Esophagus (tissue), 2 donors: ENCODE measurements around the gene RSPH1. TPM values are rescaled to one million over a fixed set of nuclear protein-coding genes. Genes with fewer than 3 reads are reported as not detected.

Experiments
- H3K27ac ChIP-seq, 2 donors: one replicate each; pipeline ENCODE4 v1.5.1; 2013; ENCODE audit warnings: low read depth in 2 of 2, mild to moderate bottlenecking in 2 of 2, inconsistent platforms in 1 of 2, low read length in 1 of 2, moderate library complexity in 1 of 2
- H3K27me3 ChIP-seq, 2 donors: one replicate each; pipeline ENCODE4 v1.6.1; 2013; ENCODE audit warnings: low read length in 2 of 2, control low read depth in 1 of 2, mild to moderate bottlenecking in 1 of 2; ENCODE audit not compliant: insufficient read depth in 2 of 2, control insufficient read depth in 1 of 2
- H3K36me3 ChIP-seq, 2 donors: one replicate each; pipeline ENCODE4 v1.6.1; 2013; ENCODE audit warnings: low read length in 1 of 2; ENCODE audit not compliant: control insufficient read depth in 2 of 2, insufficient read depth in 2 of 2
- H3K4me1 ChIP-seq, 2 donors: one replicate each; pipeline ENCODE4 v1.6.1; 2013; ENCODE audit warnings: low read length in 1 of 2; ENCODE audit not compliant: control insufficient read depth in 2 of 2, insufficient read depth in 2 of 2
- H3K4me3 ChIP-seq, 2 donors: one replicate each; pipeline ENCODE4 v1.5.1; 2013; ENCODE audit warnings: low read length in 2 of 2, mild to moderate bottlenecking in 2 of 2, low read depth in 1 of 2, moderate library complexity in 1 of 2
- H3K9me3 ChIP-seq, 2 donors: one replicate each; pipeline ENCODE4 v1.6.1; 2013; ENCODE audit warnings: mild to moderate bottlenecking in 2 of 2, low read depth in 1 of 2, low read length in 1 of 2, moderate library complexity in 1 of 2; ENCODE audit not compliant: control insufficient read depth in 2 of 2, insufficient read depth in 1 of 2
- WGBS, 2 donors: extraction: QIAGEN DNeasy Blood & Tissue Kit; methylation state at CpG; one replicate each; pipeline ENCODE4 v1.1.7; 2013; 5-methylcytosine and 5-hydroxymethylcytosine counted together
- polyA plus RNA-seq, 2 donors: library from polyadenylated mRNA; stranded (reverse); fragments of 200-250 nt; gene quantifications; one replicate each; pipeline ENCODE4 v1.2.3, GENCODE V29; 2013
- donor health status: healthy with polysubstance abuse.
- donor health status: Bipolar disorder and iron deficiency.

The RSPH1 gene
- polyA plus RNA-seq, 2 donors = 0.20 to 0.53 TPM

DNA sequence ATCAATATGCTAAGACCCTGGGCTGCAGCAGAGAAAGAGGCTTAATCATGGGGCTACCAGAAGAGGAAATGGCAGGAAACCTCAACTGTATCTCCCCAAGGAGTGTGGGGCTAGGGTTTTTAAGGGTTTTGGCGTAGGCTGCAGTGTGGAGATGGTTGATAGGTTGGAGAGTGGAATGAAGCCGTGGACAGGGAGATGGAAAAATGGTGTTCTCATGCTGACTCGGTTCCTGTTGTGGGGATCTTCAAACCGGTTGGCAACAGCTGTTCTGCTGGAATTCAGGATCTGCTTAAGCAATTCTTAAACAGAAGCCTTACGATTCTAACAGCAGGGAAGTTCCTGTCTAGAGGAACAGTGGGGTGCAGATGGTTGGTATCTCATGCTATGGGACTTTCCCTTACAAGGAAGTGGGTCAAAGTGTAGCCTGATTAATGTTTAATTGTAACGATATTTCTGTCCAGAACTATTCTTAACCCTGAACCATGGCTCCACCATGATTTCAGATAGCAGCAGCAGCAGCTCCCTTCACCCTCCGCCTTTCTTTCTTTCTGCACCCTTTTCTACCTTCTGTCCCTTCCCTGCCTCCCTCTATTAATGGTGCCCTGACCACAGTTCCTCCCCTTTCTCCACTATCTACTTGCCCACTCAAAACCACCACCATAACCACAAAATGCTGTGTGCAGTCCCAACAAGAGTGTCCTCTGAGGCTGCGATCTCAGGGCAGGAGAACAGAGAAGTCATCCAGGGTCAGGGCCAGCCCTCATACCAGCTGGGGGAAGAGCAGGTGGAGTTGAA lies 30.8 kb downstream of the RSPH1 start:
- Histone ChIP-seq H3K4me3 (no peak overlapping the region), H3K27me3 (no peaks in the 10 kb centered on the region), H3K36me3 (no peaks in the 10 kb centered on the region), H3K9me3 (no peaks in the 10 kb centered on the region), H3K27ac (no peak overlapping the region), H3K4me1 (peaks cover 0 to 5% of the 10 kb centered on the region in 2 donors)
- 42 to 54% methylated on average over 8 of the region's 8 CpGs for WGBS, 2 donors

DNA sequence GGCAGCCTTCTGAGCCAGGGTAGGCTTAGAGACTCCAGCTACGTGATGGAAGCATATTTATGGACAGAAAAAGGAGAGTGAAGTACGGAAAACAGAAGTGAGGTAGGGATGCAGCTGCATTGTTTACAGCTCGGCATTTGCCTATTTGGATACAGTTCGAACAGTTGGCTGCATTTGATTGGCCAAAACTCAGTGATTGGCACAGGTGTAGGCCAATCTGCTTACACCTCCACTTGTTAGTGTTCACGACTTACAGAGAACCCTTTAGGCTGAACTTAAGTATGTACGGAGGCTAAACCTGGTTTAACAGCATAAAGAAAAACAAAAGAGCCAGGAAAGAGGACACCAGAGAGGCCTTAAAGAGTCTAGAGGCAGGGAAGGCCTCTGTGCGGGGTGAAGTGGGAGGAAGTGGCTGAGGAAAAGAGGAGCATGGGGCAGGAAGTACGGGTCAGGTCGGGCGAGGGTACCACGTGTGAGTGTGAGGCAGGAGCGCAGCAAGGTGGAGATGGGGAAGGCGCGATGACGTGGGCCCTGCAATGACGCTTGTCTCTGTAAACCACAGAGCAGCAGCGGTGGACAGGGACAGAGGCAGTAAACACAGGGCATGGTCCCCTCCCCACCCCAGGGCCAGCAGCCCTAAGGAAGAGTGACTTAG lies 32.0 kb downstream of the RSPH1 start:
- Histone ChIP-seq H3K27me3 (no peaks in the 10 kb centered on the region), H3K27ac (no peak overlapping the region), H3K4me3 (no peak overlapping the region), H3K9me3 (no peaks in the 10 kb centered on the region), H3K36me3 (no peaks in the 10 kb centered on the region), H3K4me1 (peaks cover 0 to 5% of the 10 kb centered on the region in 2 donors)
- 65 to 75% methylated on average over 17 of the region's 17 CpGs for WGBS, 2 donors

DNA sequence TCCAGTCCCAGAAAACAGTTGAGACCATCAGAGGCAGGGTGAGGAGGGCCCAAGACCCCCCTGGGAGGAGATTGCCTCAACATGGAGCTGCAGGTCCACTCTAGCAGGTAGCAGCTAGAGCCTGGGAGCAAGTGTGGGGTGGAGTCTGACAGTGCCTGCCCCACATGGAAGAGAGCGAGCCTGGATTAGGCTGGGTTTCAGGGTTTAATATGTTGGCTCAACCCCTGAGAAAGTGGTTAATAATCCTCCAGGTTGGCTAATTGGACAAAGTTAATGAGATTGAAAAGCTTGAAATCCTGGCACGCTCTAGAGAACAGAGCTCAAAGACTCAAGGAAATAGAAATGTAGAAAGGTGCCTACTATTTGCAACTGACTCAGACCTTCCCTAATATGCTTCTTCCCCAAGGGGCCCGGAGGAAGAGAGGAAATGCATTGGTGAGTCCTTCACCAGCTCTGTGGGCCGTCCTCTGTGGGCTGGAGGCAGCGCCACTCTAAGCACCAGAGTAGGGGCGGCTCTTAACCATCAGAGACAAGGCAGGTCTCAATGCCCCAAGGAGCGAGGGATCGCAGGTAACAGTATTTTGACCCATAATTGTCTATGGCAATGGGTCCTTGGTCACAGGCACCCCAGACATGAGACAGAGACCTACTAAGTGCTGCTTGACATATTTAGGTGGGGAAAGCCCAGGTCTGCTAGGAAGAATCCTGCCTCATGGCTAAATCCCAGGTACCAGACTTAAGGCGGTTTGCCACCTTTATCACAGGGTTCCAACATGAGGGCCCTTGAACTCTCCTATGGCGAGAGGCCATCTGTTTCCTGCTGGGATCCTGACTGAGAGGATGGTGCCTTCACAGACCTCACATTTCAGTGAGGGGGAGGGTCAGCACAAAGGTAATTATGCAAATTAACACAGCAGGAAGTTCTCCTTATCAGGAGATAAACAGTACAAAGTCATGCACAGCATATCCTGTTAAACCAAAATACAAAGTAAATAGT lies 33.8 kb downstream of the RSPH1 start:
- H3K4me3 ChIP-seq = no peak overlapping the region
- H3K27me3 ChIP-seq = no peaks in the 10 kb centered on the region
- 68 to 76% methylated on average over 10 of the region's 10 CpGs for WGBS, 2 donors
- H3K4me1 ChIP-seq = peaks cover 0 to 5% of the 10 kb centered on the region in 2 donors
- no peaks in the 10 kb centered on the region for H3K36me3 ChIP-seq
- no peaks in the 10 kb centered on the region for H3K9me3 ChIP-seq
- H3K27ac ChIP-seq = peak overlapping the region in 1 of 2 donors; percentile 68

DNA sequence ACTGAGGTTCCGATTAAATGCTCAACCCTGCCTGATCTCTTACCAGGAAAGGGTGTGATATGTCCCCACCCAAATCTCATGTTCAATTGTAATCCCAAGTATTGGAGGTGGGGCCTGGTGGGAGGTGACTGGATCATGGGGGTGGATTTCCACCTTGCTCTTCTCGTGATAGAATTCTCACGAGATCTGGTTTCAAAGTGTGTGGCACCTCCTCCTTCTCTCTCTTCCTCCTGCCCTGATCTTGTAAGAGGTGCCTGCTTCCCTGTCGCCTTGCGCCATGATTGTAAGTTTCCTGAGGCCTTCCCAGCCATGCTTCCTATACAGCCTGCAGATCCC lies 34.9 kb downstream of the RSPH1 start:
- 75 to 80% methylated on average over 5 of the region's 5 CpGs for WGBS, 2 donors
- Histone ChIP-seq H3K9me3 (no peaks in the 10 kb centered on the region), H3K36me3 (no peaks in the 10 kb centered on the region), H3K4me1 (peaks cover 0 to 5% of the 10 kb centered on the region in 2 donors), H3K27me3 (no peaks in the 10 kb centered on the region), H3K4me3 (no peak overlapping the region), H3K27ac (no peak overlapping the region)

DNA sequence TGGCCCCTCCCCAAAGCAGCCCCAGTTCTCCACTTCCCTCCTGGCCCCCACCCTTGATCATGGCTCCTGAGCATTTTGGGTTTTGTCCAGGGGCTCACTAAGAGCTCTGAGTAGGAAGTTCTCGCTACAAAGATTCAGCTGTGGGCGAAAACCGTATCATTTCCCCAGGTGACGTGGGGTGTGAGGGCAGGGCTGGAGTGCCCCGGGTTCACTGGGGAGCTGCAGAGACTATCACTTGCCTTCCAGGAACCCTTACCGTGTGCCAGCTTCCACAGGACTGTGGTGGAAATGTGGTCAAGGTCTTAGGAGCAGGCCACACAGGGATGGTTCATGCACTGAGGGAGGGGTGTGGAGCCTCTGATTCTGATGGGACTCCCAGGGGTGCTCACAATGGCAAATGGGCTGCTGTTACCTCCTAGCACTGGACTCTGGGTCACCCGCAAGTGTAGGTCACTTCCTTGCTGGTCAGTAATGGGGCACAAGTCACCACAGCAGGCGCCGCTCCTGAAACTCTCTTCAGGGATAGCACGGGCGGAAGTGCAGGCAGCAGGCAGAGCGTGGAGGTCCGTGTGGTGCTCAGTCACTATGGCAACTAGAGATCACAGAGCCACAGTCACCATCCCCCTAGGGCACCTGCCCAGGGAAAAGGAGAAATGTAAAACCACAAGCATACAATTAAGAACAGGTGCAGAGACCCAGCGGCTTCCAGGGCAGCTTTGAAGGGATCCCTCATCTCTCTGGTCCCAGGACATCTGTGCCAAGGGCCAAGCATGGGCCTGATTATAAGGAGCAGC lies 35.4 kb downstream of the RSPH1 start:
- 69 to 74% methylated on average over 14 of the region's 14 CpGs for WGBS, 2 donors
- peaks cover 0 to 4% of the 10 kb centered on the region in 2 donors for H3K4me1 ChIP-seq
- no peak overlapping the region for H3K27ac ChIP-seq
- no peaks in the 10 kb centered on the region for H3K36me3 ChIP-seq
- H3K4me3 ChIP-seq = no peak overlapping the region
- no peaks in the 10 kb centered on the region for H3K9me3 ChIP-seq
- no peaks in the 10 kb centered on the region for H3K27me3 ChIP-seq

DNA sequence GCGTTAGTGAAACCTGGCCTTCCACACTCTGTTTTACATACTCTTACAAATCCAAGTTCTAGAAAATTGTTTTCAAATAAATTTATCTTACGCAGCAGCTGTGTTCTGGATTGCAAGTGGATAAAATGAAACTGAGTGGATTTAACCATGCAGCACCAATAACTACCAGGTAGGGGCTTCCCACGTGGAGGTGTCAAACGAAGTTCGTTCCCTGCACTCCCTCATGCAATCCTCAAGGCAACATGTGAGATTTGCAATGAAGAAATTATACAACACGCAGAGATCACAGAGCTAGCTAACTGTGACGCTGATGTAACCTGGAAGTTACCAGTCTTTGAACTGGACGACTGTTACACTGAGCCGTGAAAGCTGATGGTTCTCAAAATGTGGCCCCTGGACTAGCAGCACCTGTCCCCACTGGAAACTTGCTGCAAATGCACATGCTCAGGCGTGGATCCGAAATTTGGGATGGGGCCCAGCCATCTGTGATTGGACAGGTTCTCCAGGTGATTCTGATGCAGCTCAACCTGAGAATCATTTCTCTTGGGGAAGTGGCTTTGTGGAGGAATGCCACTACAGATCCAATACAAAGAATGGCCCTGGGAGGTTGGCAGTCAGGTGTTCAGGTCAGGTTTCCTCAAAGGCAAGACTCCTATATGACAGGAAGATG lies 36.3 kb downstream of the RSPH1 start:
- Histone ChIP-seq H3K36me3 (no peaks in the 10 kb centered on the region), H3K4me3 (no peak overlapping the region), H3K4me1 (peaks cover 0 to 2% of the 10 kb centered on the region in 2 donors), H3K27ac (no peak overlapping the region), H3K9me3 (no peaks in the 10 kb centered on the region), H3K27me3 (no peaks in the 10 kb centered on the region)
- WGBS, 2 donors = 80 to 84% methylated on average over 11 of the region's 11 CpGs

DNA sequence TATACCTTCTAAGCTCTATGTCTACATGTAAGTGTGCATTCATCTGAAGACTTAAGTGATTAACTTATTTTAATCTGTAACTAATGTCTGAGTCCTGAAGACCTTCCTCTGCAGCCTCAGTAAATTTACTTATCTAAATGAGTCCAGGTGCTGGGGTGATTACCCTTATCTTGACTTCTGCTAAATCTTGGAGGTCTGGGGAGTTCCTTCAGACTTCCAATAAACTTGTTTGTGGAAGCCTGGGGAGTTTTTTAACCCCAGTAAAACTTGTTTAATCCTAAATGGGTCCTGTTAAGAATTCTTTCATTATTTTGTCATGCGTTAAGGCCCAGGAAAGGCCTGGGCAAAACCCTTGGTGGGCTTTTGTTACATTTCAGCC lies 37.0 kb downstream of the RSPH1 start:
- Histone ChIP-seq H3K9me3 (no peaks in the 10 kb centered on the region), H3K4me1 (peaks cover 0 to 2% of the 10 kb centered on the region in 2 donors), H3K4me3 (no peak overlapping the region), H3K36me3 (no peaks in the 10 kb centered on the region), H3K27me3 (no peaks in the 10 kb centered on the region), H3K27ac (no peak overlapping the region)
- 75 to 88% methylated on average over 1 of the region's 1 CpG for WGBS, 2 donors

DNA sequence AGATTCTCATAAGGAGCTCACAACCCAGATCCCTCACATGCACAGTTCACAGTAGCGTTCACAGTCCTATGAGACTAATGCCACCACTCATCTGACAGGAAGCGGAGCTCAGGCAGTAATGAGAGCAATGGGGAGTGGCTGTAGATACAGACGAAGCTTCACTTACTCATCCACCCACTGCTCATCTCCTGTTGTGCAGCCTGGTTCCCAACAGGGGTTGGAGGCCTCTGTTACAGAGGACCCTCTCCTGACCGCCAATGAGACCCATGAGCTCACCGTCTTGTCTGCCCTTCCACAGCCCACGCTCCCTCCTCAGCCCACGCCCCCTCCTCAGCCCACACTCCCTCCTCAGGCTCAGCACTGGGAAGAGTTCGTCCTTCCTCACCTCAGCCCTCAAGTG lies 39.6 kb downstream of the RSPH1 start:
- 77 to 79% methylated on average over 8 of the region's 8 CpGs for WGBS, 2 donors
- Histone ChIP-seq H3K4me1 (peaks cover 0 to 2% of the 10 kb centered on the region in 2 donors), H3K4me3 (no peak overlapping the region), H3K9me3 (no peaks in the 10 kb centered on the region), H3K36me3 (no peaks in the 10 kb centered on the region), H3K27ac (no peak overlapping the region), H3K27me3 (no peaks in the 10 kb centered on the region)
